A549 (cell line): ENCODE measurements around the gene ICOS.

Experiments
- POLR2A ChIP-seq: IDR thresholded peaks from 2 replicates; pipeline ENCODE4 v1.6.1; 2012; ENCODE audit warnings: mild to moderate bottlenecking, low read length
- RCOR1 ChIP-seq: fragments of 150-350 bp; IDR thresholded peaks from 2 replicates; pipeline ENCODE4 v1.6.1; 2014; ENCODE audit warnings: antibody characterized with exemption, low read length, low read depth
- REST ChIP-seq: fragments of 200-600 bp; sonication (generic); IDR thresholded peaks from 2 replicates; pipeline ENCODE4 v1.6.1; 2016; ENCODE audit warnings: antibody characterized with exemption, mild to moderate bottlenecking, moderate library complexity
- RNF2 ChIP-seq: fragments of 200-600 bp; sonication (generic); IDR thresholded peaks from 2 replicates; pipeline ENCODE4 v1.6.1; 2016; ENCODE audit warnings: low read depth, mild to moderate bottlenecking, antibody characterized with exemption, moderate library complexity, borderline replicate concordance
- TF ChIP-seq, protein P1 (sequence below): fragments of >200 bp; sonication (Bioruptor Twin); formaldehyde crosslinking; IDR thresholded peaks from 3 replicates; pipeline ENCODE4 v1.5.1; 2016
- TF ChIP-seq, protein P2 (sequence below): IDR thresholded peaks from 2 replicates; pipeline ENCODE4 v1.6.1; 2012

- TF ChIP-seq, protein P1, sequence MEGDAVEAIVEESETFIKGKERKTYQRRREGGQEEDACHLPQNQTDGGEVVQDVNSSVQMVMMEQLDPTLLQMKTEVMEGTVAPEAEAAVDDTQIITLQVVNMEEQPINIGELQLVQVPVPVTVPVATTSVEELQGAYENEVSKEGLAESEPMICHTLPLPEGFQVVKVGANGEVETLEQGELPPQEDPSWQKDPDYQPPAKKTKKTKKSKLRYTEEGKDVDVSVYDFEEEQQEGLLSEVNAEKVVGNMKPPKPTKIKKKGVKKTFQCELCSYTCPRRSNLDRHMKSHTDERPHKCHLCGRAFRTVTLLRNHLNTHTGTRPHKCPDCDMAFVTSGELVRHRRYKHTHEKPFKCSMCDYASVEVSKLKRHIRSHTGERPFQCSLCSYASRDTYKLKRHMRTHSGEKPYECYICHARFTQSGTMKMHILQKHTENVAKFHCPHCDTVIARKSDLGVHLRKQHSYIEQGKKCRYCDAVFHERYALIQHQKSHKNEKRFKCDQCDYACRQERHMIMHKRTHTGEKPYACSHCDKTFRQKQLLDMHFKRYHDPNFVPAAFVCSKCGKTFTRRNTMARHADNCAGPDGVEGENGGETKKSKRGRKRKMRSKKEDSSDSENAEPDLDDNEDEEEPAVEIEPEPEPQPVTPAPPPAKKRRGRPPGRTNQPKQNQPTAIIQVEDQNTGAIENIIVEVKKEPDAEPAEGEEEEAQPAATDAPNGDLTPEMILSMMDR = no peak
- TF ChIP-seq POLR2A (no peak), REST (no peak), RCOR1 (no peak), RNF2 (no peak)
- TF ChIP-seq, protein P2, sequence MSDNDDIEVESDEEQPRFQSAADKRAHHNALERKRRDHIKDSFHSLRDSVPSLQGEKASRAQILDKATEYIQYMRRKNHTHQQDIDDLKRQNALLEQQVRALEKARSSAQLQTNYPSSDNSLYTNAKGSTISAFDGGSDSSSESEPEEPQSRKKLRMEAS = no peak
These were observed 19.8 kb upstream of the ICOS start for GRCh38 chr2:203916756-203917155.
